Measurements from ENCODE around the gene SLC35E2B. TPM values are rescaled to one million over a fixed set of nuclear protein-coding genes. Genes with fewer than 3 reads are reported as not detected.
A peak's percentile ranks its signal among the peaks of the same experiment; 100 is the strongest.
"Not testable (repeated sequence)": the region's sequence is repeated elsewhere in the genome, so short reads cannot be mapped to it uniquely, and the experiment has no call there.

The SLC35E2B gene
- total RNA-seq, 4 donors from 2014 or later = 38.2 to 67.8 (median 46.1) TPM

DNA sequence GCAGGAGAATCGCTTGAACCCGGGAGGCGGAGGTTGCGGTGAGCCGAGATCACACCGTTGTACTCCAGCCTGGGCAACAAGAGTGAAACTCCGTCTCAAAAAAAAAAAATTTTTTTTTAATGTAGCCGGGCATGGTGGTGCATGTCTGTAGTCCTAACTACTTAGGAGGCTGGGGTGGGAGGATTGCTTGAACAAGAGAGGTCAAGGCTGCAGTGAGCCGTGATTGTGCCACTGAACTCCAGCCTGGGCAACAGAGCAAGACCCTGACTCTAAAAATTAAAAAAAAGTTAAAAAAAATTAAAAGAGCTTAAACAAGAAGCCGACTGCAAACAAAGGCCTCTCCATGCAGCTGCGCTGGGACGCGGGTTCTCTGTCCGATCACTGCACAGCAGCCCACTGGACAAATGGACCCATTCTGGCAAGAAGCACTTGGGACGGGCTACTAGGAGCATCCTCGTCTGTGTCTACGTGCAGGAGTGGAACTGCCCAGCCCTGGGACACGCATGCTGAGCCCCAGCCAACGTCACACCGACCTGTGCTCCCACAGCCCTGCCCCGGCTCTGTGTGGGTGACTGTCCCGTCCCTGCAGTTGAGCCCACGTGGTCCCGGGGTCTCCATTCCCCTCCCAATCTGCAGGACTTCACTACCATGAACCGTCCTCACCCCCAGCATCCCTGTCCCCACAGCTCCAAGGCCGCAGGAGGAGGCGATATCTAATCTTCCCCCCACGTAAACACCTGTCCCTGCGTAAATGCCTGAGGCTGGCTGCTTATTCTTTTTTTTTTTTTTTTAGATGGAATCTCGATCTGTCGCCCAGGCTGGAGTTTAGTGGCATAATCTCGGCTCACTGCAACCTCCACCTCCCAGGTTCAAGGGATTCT, 12.3 kb downstream of the SLC35E2B start:
- peak overlapping the region in 2 of 4 donors; percentile 12 to 37 for H3K27ac ChIP-seq
- TF ChIP-seq POLR2A (IDR thresholded peaks at IDR 0.05) (no peak), EP300 (IDR thresholded peaks at IDR 0.05) (no peak)
- TF ChIP-seq, protein P1, sequence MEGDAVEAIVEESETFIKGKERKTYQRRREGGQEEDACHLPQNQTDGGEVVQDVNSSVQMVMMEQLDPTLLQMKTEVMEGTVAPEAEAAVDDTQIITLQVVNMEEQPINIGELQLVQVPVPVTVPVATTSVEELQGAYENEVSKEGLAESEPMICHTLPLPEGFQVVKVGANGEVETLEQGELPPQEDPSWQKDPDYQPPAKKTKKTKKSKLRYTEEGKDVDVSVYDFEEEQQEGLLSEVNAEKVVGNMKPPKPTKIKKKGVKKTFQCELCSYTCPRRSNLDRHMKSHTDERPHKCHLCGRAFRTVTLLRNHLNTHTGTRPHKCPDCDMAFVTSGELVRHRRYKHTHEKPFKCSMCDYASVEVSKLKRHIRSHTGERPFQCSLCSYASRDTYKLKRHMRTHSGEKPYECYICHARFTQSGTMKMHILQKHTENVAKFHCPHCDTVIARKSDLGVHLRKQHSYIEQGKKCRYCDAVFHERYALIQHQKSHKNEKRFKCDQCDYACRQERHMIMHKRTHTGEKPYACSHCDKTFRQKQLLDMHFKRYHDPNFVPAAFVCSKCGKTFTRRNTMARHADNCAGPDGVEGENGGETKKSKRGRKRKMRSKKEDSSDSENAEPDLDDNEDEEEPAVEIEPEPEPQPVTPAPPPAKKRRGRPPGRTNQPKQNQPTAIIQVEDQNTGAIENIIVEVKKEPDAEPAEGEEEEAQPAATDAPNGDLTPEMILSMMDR (IDR thresholded peaks at IDR 0.05) = no peak
- 86 to 90% methylated on average over 31 to 32 of the region's 32 CpGs for WGBS, 2 donors
- no peaks in the 10 kb centered on the region for H3K9me3 ChIP-seq
- H3K4me1 ChIP-seq = peaks cover 0 to 42% (median 9%) of the 10 kb centered on the region in 4 donors
- no peaks in the 10 kb centered on the region for H3K27me3 ChIP-seq
- H3K4me3 ChIP-seq = no peak overlapping the region
- DNase-seq (ENCODE audit: low spot score in 2 of 2) = peak in 1 of 2 donors; percentile 7
- H3K36me3 ChIP-seq = peaks cover 0 to 10% (median 0%) of the 10 kb centered on the region in 3 donors

GRCh38 chr1:1678581-1679380, 13.8 kb downstream of the SLC35E2B start:
- no peaks in the 10 kb centered on the region for H3K9me3 ChIP-seq
- peak in 1 of 2 donors; percentile 6 for DNase-seq (ENCODE audit: low spot score in 2 of 2)
- WGBS, 2 donors = 71 to 73% methylated on average over 15 to 23 of the region's 24 CpGs
- H3K4me3 ChIP-seq = no peak overlapping the region
- peaks cover 0 to 38% (median 9%) of the 10 kb centered on the region in 4 donors for H3K4me1 ChIP-seq
- peaks cover 0 to 16% (median 0%) of the 10 kb centered on the region in 3 donors for H3K36me3 ChIP-seq
- peak overlapping the region in 1 of 4 donors; percentile 62 for H3K27ac ChIP-seq
- TF ChIP-seq, protein P1 (IDR thresholded peaks at IDR 0.05) = peak in 2 of 5 experiments; percentile 8 to 23
- no peak for TF ChIP-seq POLR2A (IDR thresholded peaks at IDR 0.05)
- H3K27me3 ChIP-seq = no peaks in the 10 kb centered on the region

DNA sequence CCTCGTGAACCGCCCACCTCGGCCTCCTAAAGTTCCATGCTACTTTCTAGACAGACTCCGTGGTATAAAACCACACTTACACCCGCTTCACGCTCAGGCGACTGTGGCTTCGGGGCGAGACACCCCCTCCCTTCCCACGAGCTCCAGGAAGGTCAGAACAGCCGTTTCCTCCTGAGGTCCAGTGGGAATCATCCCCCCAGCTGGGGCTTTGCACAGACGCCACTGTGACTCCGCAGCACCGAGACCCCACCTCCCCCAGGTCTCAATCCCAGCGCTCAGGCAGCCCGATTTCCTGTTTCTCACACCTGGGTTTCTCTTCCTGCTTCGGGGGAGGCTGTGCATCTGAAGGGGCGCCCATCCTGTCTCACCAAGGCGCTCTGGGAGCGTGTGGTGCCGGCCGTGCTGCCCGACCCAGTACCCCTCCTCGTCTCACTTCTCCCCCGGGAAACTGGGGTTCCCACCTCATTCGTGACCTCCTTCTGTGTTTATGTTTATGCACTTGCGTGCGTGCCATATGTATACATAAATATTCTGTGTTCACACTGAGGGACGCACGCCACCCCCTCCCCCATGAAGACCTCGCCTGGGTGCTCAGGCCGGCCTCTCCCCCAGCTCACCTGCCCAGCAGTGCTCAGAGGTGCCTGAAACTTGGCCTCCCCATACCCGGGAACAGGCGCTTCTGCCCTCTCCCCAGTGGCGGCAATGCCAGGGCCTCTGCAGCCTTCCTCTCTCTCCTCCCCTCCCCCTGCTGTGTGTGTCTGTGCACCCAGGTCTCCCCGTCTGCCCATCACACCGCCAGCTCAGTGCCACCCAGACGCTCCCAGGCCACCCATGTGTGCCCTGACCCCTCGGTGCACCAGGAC, 14.6 kb downstream of the SLC35E2B start:
- peaks cover 0 to 22% (median 0%) of the 10 kb centered on the region in 3 donors for H3K36me3 ChIP-seq
- WGBS, 2 donors = 76% methylated on average over 39 of the region's 39 CpGs
- TF ChIP-seq POLR2A (IDR thresholded peaks at IDR 0.05) (no peak), EP300 (IDR thresholded peaks at IDR 0.05) (no peak)
- TF ChIP-seq, protein P1 (IDR thresholded peaks at IDR 0.05) = no peak
- no peaks in the 10 kb centered on the region for H3K27me3 ChIP-seq
- H3K27ac ChIP-seq = peak overlapping the region in 1 of 4 donors; percentile 62
- peak overlapping the region in 1 of 4 donors; percentile 12 for H3K4me3 ChIP-seq
- peak in 1 of 2 donors; percentile 11 for DNase-seq (ENCODE audit: low spot score in 2 of 2)
- peaks cover 0 to 30% (median 9%) of the 10 kb centered on the region in 4 donors for H3K4me1 ChIP-seq
- H3K9me3 ChIP-seq = no peaks in the 10 kb centered on the region

DNA sequence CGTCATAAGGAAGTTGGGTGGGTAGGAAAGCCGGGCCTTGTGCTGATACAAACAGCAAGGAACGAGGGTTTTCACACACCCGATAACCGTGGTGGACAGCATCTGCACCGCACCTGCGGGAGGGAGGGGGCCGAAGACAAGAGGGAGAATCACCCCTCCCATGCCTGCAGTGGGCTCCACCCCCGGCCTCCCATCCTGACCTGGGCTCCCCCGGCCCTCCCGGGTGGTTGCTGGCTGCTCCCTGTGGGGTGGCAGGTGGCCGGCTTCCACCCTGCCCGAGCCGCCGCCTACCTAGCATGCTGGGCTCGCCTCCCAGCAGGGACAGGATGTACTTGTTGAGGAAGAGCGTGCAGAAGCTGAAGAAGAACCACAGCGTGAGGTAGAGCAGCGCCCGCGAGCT, 16.5 kb downstream of the SLC35E2B start:
- not testable (repeated sequence) for H3K27ac ChIP-seq; H3K9me3 ChIP-seq; DNase-seq (ENCODE audit: low spot score in 2 of 2); H3K27me3 ChIP-seq; H3K4me3 ChIP-seq
- Histone ChIP-seq H3K4me1 (peaks cover 0 to 19% (median 9%) of the 10 kb centered on the region in 4 donors), H3K36me3 (peaks cover 0 to 31% (median 0%) of the 10 kb centered on the region in 3 donors)
- WGBS, 2 donors = 89% methylated on average over 8 of the region's 21 CpGs; no CpG with 5 or more reads in 1 of the 2 donors

GRCh38 chr1:1675218-1675617, 17.4 kb downstream of the SLC35E2B start:
- 94% methylated on average over 3 of the region's 18 CpGs; no CpG with 5 or more reads in 1 of the 2 donors for WGBS, 2 donors
- not testable (repeated sequence) for H3K4me3 ChIP-seq; H3K27me3 ChIP-seq; H3K9me3 ChIP-seq; H3K27ac ChIP-seq; DNase-seq (ENCODE audit: low spot score in 2 of 2)
- Histone ChIP-seq H3K36me3 (peaks cover 0 to 40% (median 0%) of the 10 kb centered on the region in 3 donors), H3K4me1 (peaks cover 0 to 19% (median 9%) of the 10 kb centered on the region in 4 donors)

GRCh38 chr1:1674806-1675205, 17.8 kb downstream of the SLC35E2B start:
- H3K4me3 ChIP-seq; DNase-seq (ENCODE audit: low spot score in 2 of 2); H3K27me3 ChIP-seq; H3K9me3 ChIP-seq; H3K27ac ChIP-seq: not testable (repeated sequence)
- peaks cover 0 to 19% (median 9%) of the 10 kb centered on the region in 4 donors for H3K4me1 ChIP-seq
- 77 to 87% methylated on average over 11 to 14 of the region's 21 CpGs for WGBS, 2 donors
- H3K36me3 ChIP-seq = peaks cover 0 to 44% (median under 1%) of the 10 kb centered on the region in 3 donors
